ENCODE measurements around the gene OTULINL. TPM values are rescaled to one million over a fixed set of nuclear protein-coding genes. Genes with fewer than 3 reads are reported as not detected.

The OTULINL gene
- total RNA-seq, 4 donors from 2014 or later, result 0.73 to 1.8 (median 0.96) TPM

GRCh38 chr5:14644623-14645237 lies 63.1 kb downstream of the OTULINL start:
- Histone ChIP-seq H3K9me3 (no peaks in the 10 kb centered on the region), H3K27ac (no peak overlapping the region), H3K4me3 (no peak overlapping the region), H3K4me1 (no peaks in the 10 kb centered on the region), H3K27me3 (no peaks in the 10 kb centered on the region), H3K36me3 (no peaks in the 10 kb centered on the region)
- ATAC-seq, result no peak
- TF ChIP-seq CTCF (IDR thresholded peaks at IDR 0.05 in 4 of 5, conservative IDR thresholded peaks at IDR 0.05 in 1 of 5) (no peak), POLR2A (IDR thresholded peaks at IDR 0.05) (no peak)
- intact Hi-C loops (cut with DNase I; ENCODE audit: low total_unique reads) (loop anchor here (5.0 to 10.0 kb wide), 2 partner anchors 150 to 527 kb away; no protein-coding TSS in a partner anchor), in situ Hi-C loops (cut with MboI; ENCODE audit: low sequenced_read_pairs in 4 of 4) (loop anchor here (5.0 to 25.0 kb wide), 4 partner anchors 282 to 657 kb away; no protein-coding TSS in a partner anchor)
- no peak for DNase-seq

GRCh38 chr5:14650052-14650451 lies 68.5 kb downstream of the OTULINL start:
- no peaks in the 10 kb centered on the region for H3K9me3 ChIP-seq
- no peaks in the 10 kb centered on the region for H3K36me3 ChIP-seq
- intact Hi-C loops (cut with DNase I; ENCODE audit: low total_unique reads), result no loop called here
- ATAC-seq, result no peak
- peaks cover 0 to 4% (median 0%) of the 10 kb centered on the region in 3 donors for H3K27me3 ChIP-seq
- in situ Hi-C loops (cut with MboI; ENCODE audit: low sequenced_read_pairs in 4 of 4), result loop anchor here in 1 of 4 donors (25.0 kb wide), 1 partner anchor 538 kb away; no protein-coding TSS in a partner anchor
- no peaks in the 10 kb centered on the region for H3K4me1 ChIP-seq
- no peak overlapping the region for H3K27ac ChIP-seq
- DNase-seq, result no peak
- TF ChIP-seq POLR2A (IDR thresholded peaks at IDR 0.05) (no peak), CTCF (IDR thresholded peaks at IDR 0.05 in 4 of 5, conservative IDR thresholded peaks at IDR 0.05 in 1 of 5) (no peak)
- no peak overlapping the region for H3K4me3 ChIP-seq

DNA sequence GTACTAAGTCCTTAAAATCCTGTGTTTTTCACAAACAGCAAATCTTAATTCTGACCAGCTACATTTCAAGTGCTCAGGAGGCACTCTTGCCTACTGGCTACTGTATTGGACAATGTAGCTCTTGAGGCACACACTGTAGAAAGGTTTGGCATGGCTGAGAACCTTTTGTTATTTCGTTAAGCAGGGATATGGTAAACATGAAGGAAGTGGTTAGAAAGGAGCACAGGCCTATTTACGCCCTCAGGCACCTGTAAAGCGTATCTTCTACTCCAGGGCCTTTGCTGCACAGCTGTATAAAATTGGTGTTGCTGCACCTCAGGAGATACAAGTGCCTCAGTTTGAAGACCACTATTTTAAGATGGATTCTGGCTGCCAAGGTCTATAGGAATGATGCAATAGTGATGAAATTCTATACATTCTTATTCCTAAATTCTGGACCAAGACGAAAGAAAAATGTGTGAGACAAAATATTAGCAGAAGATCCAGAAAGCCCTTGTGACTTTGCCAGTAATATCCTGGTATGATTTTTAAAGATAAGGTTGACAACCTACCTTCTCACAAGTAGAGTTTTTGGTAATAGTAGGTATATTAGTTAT lies 73.7 kb downstream of the OTULINL start:
- DNase-seq, result no peak
- Histone ChIP-seq H3K4me1 (no peaks in the 10 kb centered on the region), H3K9me3 (no peaks in the 10 kb centered on the region), H3K4me3 (no peak overlapping the region), H3K27ac (no peak overlapping the region), H3K36me3 (no peaks in the 10 kb centered on the region), H3K27me3 (peaks cover 0 to 4% (median 0%) of the 10 kb centered on the region in 3 donors)
- no peak for ATAC-seq
- no peak for TF ChIP-seq POLR2A (IDR thresholded peaks at IDR 0.05)
- no peak for TF ChIP-seq CTCF (IDR thresholded peaks at IDR 0.05 in 4 of 5, conservative IDR thresholded peaks at IDR 0.05 in 1 of 5)
- intact Hi-C loops (cut with DNase I; ENCODE audit: low total_unique reads) (no loop called here), in situ Hi-C loops (cut with MboI; ENCODE audit: low sequenced_read_pairs in 4 of 4) (loop anchor here in 1 of 4 donors (25.0 kb wide), 1 partner anchor 543 kb away; no protein-coding TSS in a partner anchor)

GRCh38 chr5:14656898-14657297 lies 75.3 kb downstream of the OTULINL start:
- Histone ChIP-seq H3K27ac (no peak overlapping the region), H3K4me3 (no peak overlapping the region), H3K36me3 (no peaks in the 10 kb centered on the region), H3K27me3 (no peaks in the 10 kb centered on the region), H3K9me3 (no peaks in the 10 kb centered on the region), H3K4me1 (no peaks in the 10 kb centered on the region)
- TF ChIP-seq POLR2A (IDR thresholded peaks at IDR 0.05) (no peak), CTCF (IDR thresholded peaks at IDR 0.05 in 4 of 5, conservative IDR thresholded peaks at IDR 0.05 in 1 of 5) (no peak)
- intact Hi-C loops (cut with DNase I; ENCODE audit: low total_unique reads), result no loop called here
- DNase-seq (no peak), ATAC-seq (no peak)
- in situ Hi-C loops (cut with MboI; ENCODE audit: low sequenced_read_pairs in 4 of 4), result loop anchor here in 1 of 4 donors (25.0 kb wide), 1 partner anchor 545 kb away; no protein-coding TSS in a partner anchor
